Measurements from ENCODE around the gene PSMD2.

- TF ChIP-seq GATA2 (IDR thresholded peaks at IDR 0.05; ENCODE audit: low read depth, low read length) (no peak), GATA3 (IDR thresholded peaks at IDR 0.05; ENCODE audit: low read depth, low read length) (no peak)
Measured at GRCh38 chr3:184315871-184316661, 17.0 kb downstream of the PSMD2 start.
